H9 (cell line): Measurements from ENCODE around the gene TMEM187. TPM values are rescaled to one million over a fixed set of nuclear protein-coding genes. Genes with fewer than 3 reads are reported as not detected.

ENCODE experiments used
- DNase-seq: peaks from one replicate; pipeline ENCODE4 v3.0.0-alpha.2; 2017
- H2AFZ ChIP-seq: one replicate; pipeline ENCODE4 v1.6.1; 2013; ENCODE audit warnings: mild to moderate bottlenecking, low read length, control low read depth, moderate library complexity
- H2AK5ac ChIP-seq: 2 replicates; pipeline ENCODE4 v1.6.1; 2013; ENCODE audit warnings: low read length, control low read depth, mixed read lengths; ENCODE audit not compliant: insufficient read length
- H2BK120ac ChIP-seq: one replicate; pipeline ENCODE4 v1.6.1; 2013; ENCODE audit warnings: low read depth, mild to moderate bottlenecking, low read length, control low read depth, inconsistent platforms; ENCODE audit not compliant: poor library complexity, severe bottlenecking
- H2BK12ac ChIP-seq: 2 replicates; pipeline ENCODE4 v1.6.1; 2013; ENCODE audit warnings: low read length, control low read depth, mixed read lengths, low read depth; ENCODE audit not compliant: insufficient read length
- H2BK15ac ChIP-seq: 2 replicates; pipeline ENCODE4 v1.6.1; 2013; ENCODE audit warnings: low read depth, low read length, control low read depth
- H2BK20ac ChIP-seq: one replicate; pipeline ENCODE4 v1.6.1; 2013; ENCODE audit warnings: low read depth, mild to moderate bottlenecking, low read length, control low read depth, inconsistent platforms; ENCODE audit not compliant: poor library complexity, severe bottlenecking
- H2BK5ac ChIP-seq: 2 replicates; pipeline ENCODE4 v1.6.1; 2013; ENCODE audit warnings: low read length, control low read depth, mixed read lengths; ENCODE audit not compliant: insufficient read length
- H3K14ac ChIP-seq: 2 replicates; pipeline ENCODE4 v1.6.1; 2013; ENCODE audit warnings: low read length, control low read depth; ENCODE audit not compliant: insufficient read depth
- H3K18ac ChIP-seq: 2 replicates; pipeline ENCODE4 v1.6.1; 2013; ENCODE audit warnings: low read depth, mild to moderate bottlenecking, mixed read lengths, low read length, control low read depth; ENCODE audit not compliant: insufficient read length
- H3K23ac ChIP-seq: 2 replicates; pipeline ENCODE4 v1.6.1; 2013; ENCODE audit warnings: low read length, control low read depth, mixed read lengths, low read depth; ENCODE audit not compliant: insufficient read length
- H3K23me2 ChIP-seq: 2 replicates; pipeline ENCODE4 v1.6.1; 2013; ENCODE audit warnings: low read depth, mild to moderate bottlenecking, mixed read lengths, low read length, control low read depth; ENCODE audit not compliant: insufficient read length, poor library complexity, severe bottlenecking
- H3K27ac ChIP-seq: 2 replicates; pipeline ENCODE4 v1.5.1; 2013; ENCODE audit warnings: low read length, control low read depth, mixed read lengths, low read depth; ENCODE audit not compliant: insufficient read length
- H3K27me3 ChIP-seq: 2 replicates; pipeline ENCODE4 v1.6.1; 2013; ENCODE audit warnings: low read length, control low read depth, inconsistent platforms; ENCODE audit not compliant: insufficient read depth
- H3K4ac ChIP-seq: 2 replicates; pipeline ENCODE4 v1.6.1; 2013; ENCODE audit warnings: low read depth, mild to moderate bottlenecking, control low read depth, inconsistent platforms, low read length, moderate library complexity
- H3K4me1 ChIP-seq: 2 replicates; pipeline ENCODE4 v1.6.1; 2013; ENCODE audit warnings: low read length, control low read depth, inconsistent platforms; ENCODE audit not compliant: insufficient read depth
- H3K4me2 ChIP-seq: 2 replicates; pipeline ENCODE4 v1.6.1; 2013; ENCODE audit warnings: low read length, control low read depth, mixed read lengths; ENCODE audit not compliant: insufficient read length, insufficient read depth
- H3K56ac ChIP-seq: 2 replicates; pipeline ENCODE4 v1.6.1; 2013; ENCODE audit warnings: low read depth, mild to moderate bottlenecking, mixed read lengths, low read length, control low read depth; ENCODE audit not compliant: insufficient read length
- H3K79me1 ChIP-seq: 2 replicates; pipeline ENCODE4 v1.6.1; 2013; ENCODE audit warnings: low read depth, mild to moderate bottlenecking, moderate library complexity, low read length, control low read depth, inconsistent platforms; ENCODE audit not compliant: insufficient read depth, poor library complexity, severe bottlenecking
- H3K79me2 ChIP-seq: 2 replicates; pipeline ENCODE4 v1.6.1; 2013; ENCODE audit warnings: low read length, control low read depth, inconsistent platforms; ENCODE audit not compliant: insufficient read depth
- H3K9ac ChIP-seq: 2 replicates; pipeline ENCODE4 v1.6.1; 2013; ENCODE audit warnings: low read length, control low read depth, mixed read lengths; ENCODE audit not compliant: insufficient read length; ENCODE audit errors: extremely low read depth
- H3K9me3 ChIP-seq: one replicate; pipeline ENCODE4 v1.6.1; 2013; ENCODE audit warnings: low read depth, low read length, inconsistent platforms; ENCODE audit not compliant: control insufficient read depth
- H3T11ph ChIP-seq: one replicate; pipeline ENCODE4 v1.6.1; 2013; ENCODE audit warnings: mild to moderate bottlenecking, low read length, control low read depth, inconsistent platforms
- H4K20me1 ChIP-seq: one replicate; pipeline ENCODE4 v1.6.1; 2013; ENCODE audit not compliant: control insufficient read depth, insufficient read length, insufficient read depth
- H4K5ac ChIP-seq: 2 replicates; pipeline ENCODE4 v1.6.1; 2013; ENCODE audit warnings: low read depth, mild to moderate bottlenecking, mixed read lengths, low read length, control low read depth; ENCODE audit not compliant: insufficient read length
- H4K8ac ChIP-seq: replicated peaks from 2 replicates; pipeline ENCODE4 v1.6.1; 2013; ENCODE audit warnings: low read length, control low read depth, mixed read lengths, low read depth; ENCODE audit not compliant: insufficient read length
- H4K91ac ChIP-seq: 2 replicates; pipeline ENCODE4 v1.6.1; 2013; ENCODE audit warnings: low read depth, mild to moderate bottlenecking, moderate library complexity, mixed read lengths, low read length, control low read depth; ENCODE audit not compliant: insufficient read length
- H3K27ac Mint-ChIP-seq, 3 experiments: 2 replicates in 2 of 3; 3 replicates in 1 of 3; pipeline ENCODE4 v1.8.0; 2020 to 2021; ENCODE audit warnings: mixed read lengths in 3 of 3, mild to moderate bottlenecking in 1 of 3, moderate library complexity in 1 of 3
- H3K27me3 Mint-ChIP-seq: 2 replicates; pipeline ENCODE4 v1.8.0; 2021; ENCODE audit warnings: low read depth, mild to moderate bottlenecking, moderate library complexity, mixed read lengths
- H3K36me3 Mint-ChIP-seq, 3 experiments: 2 replicates in 2 of 3; 3 replicates in 1 of 3; pipeline ENCODE4 v1.8.0; 2020 to 2021; ENCODE audit warnings: low read depth in 3 of 3, mixed read lengths in 3 of 3; ENCODE audit not compliant: insufficient read depth in 1 of 3
- H3K4me1 Mint-ChIP-seq, 2 experiments: 2 replicates each; pipeline ENCODE4 v1.8.0; 2020; ENCODE audit warnings: mixed read lengths in 2 of 2
- H3K4me3 Mint-ChIP-seq, 2 experiments: 2 replicates in 1 of 2; 3 replicates in 1 of 2; pipeline ENCODE4 v1.8.0; 2020 to 2021; ENCODE audit warnings: mild to moderate bottlenecking in 2 of 2, mixed read lengths in 2 of 2, moderate library complexity in 1 of 2
- H3K9me3 Mint-ChIP-seq, 2 experiments: 2 replicates in 1 of 2; 3 replicates in 1 of 2; pipeline ENCODE4 v1.8.0; 2020; ENCODE audit warnings: mild to moderate bottlenecking in 2 of 2, mixed read lengths in 2 of 2, moderate library complexity in 1 of 2
- CTCF ChIP-seq: fragments of 200-600 bp; sonication (generic); conservative IDR thresholded peaks from 3 replicates; pipeline ENCODE4 v1.8.0; 2021; ENCODE audit warnings: antibody characterized with exemption, mild to moderate bottlenecking
- WGBS: extraction: QIAGEN DNeasy Blood & Tissue Kit; methylation state at CpG from one replicate; pipeline ENCODE4 v1.1.7; 2013; ENCODE audit warnings: missing lambda C conversion rate, low lambda C conversion rate, mixed read lengths; ENCODE audit not compliant: insufficient read length; ENCODE audit errors: extremely low coverage; 5-methylcytosine and 5-hydroxymethylcytosine counted together
- total RNA-seq: library from RNA; stranded (reverse); gene quantifications from 2 replicates; pipeline ENCODE4 v1.2.1, GENCODE V29; 2021

TMEM187 gene
- total RNA-seq, 1 experiment from 2014 or later, result 2.7 TPM

GRCh38 chrX:154026136-154027021, 53.8 kb downstream of the TMEM187 start:
- no peak overlapping the region for H2AK5ac ChIP-seq
- H3K4ac ChIP-seq, result no peak overlapping the region
- H2BK120ac ChIP-seq, result no peak overlapping the region
- no peaks in the 10 kb centered on the region for H3K4me1 ChIP-seq
- H4K91ac ChIP-seq, result no peak overlapping the region
- H4K20me1 ChIP-seq, result peaks cover 3% of the 10 kb centered on the region
- no peak overlapping the region for H3K14ac ChIP-seq
- H2BK15ac ChIP-seq, result no peak overlapping the region
- Mint-ChIP-seq H3K36me3 (peaks cover 24 to 41% (median 39%) of the 10 kb centered on the region in 3 experiments), H3K4me3 (no peak overlapping the region), H3K27ac (no peak overlapping the region), H3K27me3 (no peaks in the 10 kb centered on the region), H3K9me3 (peaks cover 64 to 80% of the 10 kb centered on the region in 2 experiments), H3K4me1 (peaks cover 10 to 15% of the 10 kb centered on the region in 2 experiments)
- H4K5ac ChIP-seq, result no peak overlapping the region
- H3K4me2 ChIP-seq, result no peak overlapping the region
- H3K9ac ChIP-seq, result no peak overlapping the region
- no peak overlapping the region for H3K27ac ChIP-seq
- no peak overlapping the region for H3K23ac ChIP-seq
- no peak overlapping the region for H3K18ac ChIP-seq
- no peak overlapping the region for H4K8ac ChIP-seq
- no peak overlapping the region for H2BK12ac ChIP-seq
- no peak for TF ChIP-seq CTCF
- H3K23me2 ChIP-seq, result no peaks in the 10 kb centered on the region
- H2AFZ ChIP-seq, result no peak overlapping the region
- DNase-seq, result no peak
- no peaks in the 10 kb centered on the region for H3K79me2 ChIP-seq
- H3K27me3 ChIP-seq, result no peaks in the 10 kb centered on the region
- no peaks in the 10 kb centered on the region for H3K79me1 ChIP-seq
- peaks cover 4% of the 10 kb centered on the region for H3K9me3 ChIP-seq
- H2BK20ac ChIP-seq, result no peak overlapping the region
- no peak overlapping the region for H3K56ac ChIP-seq
- no peak overlapping the region for H2BK5ac ChIP-seq
- no CpG with 5 or more reads among the region's 21 CpGs for WGBS
- no peak overlapping the region for H3T11ph ChIP-seq
